ENCODE measurements around the gene EFEMP1.

DNA sequence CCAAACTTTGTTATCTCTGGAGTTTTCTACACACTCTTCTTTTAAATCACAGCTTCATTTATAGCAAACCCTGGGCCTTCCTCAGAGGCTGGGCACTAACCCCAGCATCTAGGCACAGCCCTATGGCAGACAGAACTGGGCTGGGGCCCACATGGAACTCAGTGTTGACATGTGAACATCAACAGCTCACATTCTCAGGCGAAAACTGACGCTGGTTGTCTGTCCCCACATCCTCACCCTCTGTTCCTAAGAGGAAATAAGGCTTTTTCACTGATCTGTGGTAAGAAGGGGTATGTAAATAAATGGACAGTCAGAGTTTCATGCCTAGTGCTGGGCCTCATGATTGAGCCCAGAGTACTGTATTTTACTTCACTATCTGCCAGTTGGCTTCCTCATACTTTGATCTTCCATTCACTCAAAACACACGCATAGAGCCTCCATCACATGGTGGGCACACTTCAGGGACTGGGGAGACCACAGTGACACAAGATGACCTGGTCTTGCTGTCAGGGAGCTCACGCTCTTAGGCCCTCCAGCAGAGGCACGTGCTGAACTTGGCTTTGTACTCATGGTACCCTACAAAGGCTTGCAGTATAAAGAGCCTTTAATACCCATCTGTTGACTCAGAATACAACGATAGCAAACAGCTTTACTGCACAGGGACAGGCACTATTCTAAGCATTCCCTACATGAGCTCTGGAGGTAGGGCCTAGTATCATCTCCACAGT, 43.0 kb downstream of the EFEMP1 start:
- TF ChIP-seq, protein P1, sequence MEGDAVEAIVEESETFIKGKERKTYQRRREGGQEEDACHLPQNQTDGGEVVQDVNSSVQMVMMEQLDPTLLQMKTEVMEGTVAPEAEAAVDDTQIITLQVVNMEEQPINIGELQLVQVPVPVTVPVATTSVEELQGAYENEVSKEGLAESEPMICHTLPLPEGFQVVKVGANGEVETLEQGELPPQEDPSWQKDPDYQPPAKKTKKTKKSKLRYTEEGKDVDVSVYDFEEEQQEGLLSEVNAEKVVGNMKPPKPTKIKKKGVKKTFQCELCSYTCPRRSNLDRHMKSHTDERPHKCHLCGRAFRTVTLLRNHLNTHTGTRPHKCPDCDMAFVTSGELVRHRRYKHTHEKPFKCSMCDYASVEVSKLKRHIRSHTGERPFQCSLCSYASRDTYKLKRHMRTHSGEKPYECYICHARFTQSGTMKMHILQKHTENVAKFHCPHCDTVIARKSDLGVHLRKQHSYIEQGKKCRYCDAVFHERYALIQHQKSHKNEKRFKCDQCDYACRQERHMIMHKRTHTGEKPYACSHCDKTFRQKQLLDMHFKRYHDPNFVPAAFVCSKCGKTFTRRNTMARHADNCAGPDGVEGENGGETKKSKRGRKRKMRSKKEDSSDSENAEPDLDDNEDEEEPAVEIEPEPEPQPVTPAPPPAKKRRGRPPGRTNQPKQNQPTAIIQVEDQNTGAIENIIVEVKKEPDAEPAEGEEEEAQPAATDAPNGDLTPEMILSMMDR (IDR thresholded peaks at IDR 0.05): no peak
- no peak for TF ChIP-seq POLR2A (IDR thresholded peaks at IDR 0.05)
